Thyroid gland (tissue), 4 donors: ENCODE results near the gene ZFYVE27. TPM values are rescaled to one million over a fixed set of nuclear protein-coding genes. Genes with fewer than 3 reads are reported as not detected.
A peak's percentile ranks its signal among the peaks of the same experiment; 100 is the strongest.

Source experiments
- DNase-seq, 2 donors: peaks; one replicate each; pipeline ENCODE4 v3.0.0-alpha.2; 2019
- H3K27ac ChIP-seq, 3 donors: fragments of 200-600 bp; sonication (generic); 1 replicate in 2 of 3; 2 replicates in 1 of 3; pipeline ENCODE4 v1.5.1; 2016 to 2019; ENCODE audit warnings: mild to moderate bottlenecking in 1 of 3, moderate library complexity in 1 of 3
- H3K27me3 ChIP-seq: fragments of 200-600 bp; sonication (generic); one replicate; pipeline ENCODE4 v1.5.1; 2019
- H3K36me3 ChIP-seq, 2 donors: fragments of 200-600 bp; sonication (generic); one replicate each; pipeline ENCODE4 v1.5.1; 2016 to 2019
- H3K4me1 ChIP-seq, 2 donors: fragments of 200-600 bp; sonication (generic); one replicate each; pipeline ENCODE4 v1.5.1; 2017 to 2019
- H3K4me3 ChIP-seq, 3 donors: fragments of 200-600 bp; sonication (generic); replicated peaks in 1 of 3; 1 replicate in 2 of 3; 2 replicates in 1 of 3; pipeline ENCODE4 v1.5.1; 2016; ENCODE audit warnings: mild to moderate bottlenecking in 1 of 3
- H3K9me3 ChIP-seq: fragments of 200-600 bp; sonication (generic); one replicate; pipeline ENCODE4 v1.5.1; 2017
- POLR2A ChIP-seq, 2 donors: fragments of 450-650 bp; IDR thresholded peaks; one replicate each; pipeline ENCODE4 v1.6.1; 2017; ENCODE audit warnings: antibody characterized with exemption in 2 of 2, mild to moderate bottlenecking in 2 of 2, moderate library complexity in 1 of 2
- WGBS, 2 donors: methylation state at CpG; one replicate each; pipeline ENCODE4 v1.1.5; 2017; 5-methylcytosine and 5-hydroxymethylcytosine counted together
- intact Hi-C: fragments of 100-400 bp; cut with DNase I; formaldehyde crosslinking; loops from one replicate; pipeline ENCODE4 v1.15.1; 2023
- total RNA-seq, 4 donors: library from RNA; depleted of rRNA; stranded (reverse); fragments of >200 nt; gene quantifications; one replicate each; pipeline ENCODE4 v1.2.3, GENCODE V29; 2016
- TF ChIP-seq, protein P1 (sequence below), 6 experiments: fragments of 200-600 bp in 3 of 6; fragments of 450-650 bp in 3 of 6; sonication (generic) in 3 of 6; IDR thresholded peaks; one replicate each; pipeline ENCODE4 v1.5.1; 2016 to 2019; ENCODE audit warnings: antibody characterized with exemption in 6 of 6, mild to moderate bottlenecking in 2 of 6, inconsistent platforms in 1 of 6, moderate library complexity in 1 of 6

ZFYVE27 gene
- total RNA-seq, 4 donors from 2014 or later = 18.4 to 43.5 (median 24.8) TPM

DNA sequence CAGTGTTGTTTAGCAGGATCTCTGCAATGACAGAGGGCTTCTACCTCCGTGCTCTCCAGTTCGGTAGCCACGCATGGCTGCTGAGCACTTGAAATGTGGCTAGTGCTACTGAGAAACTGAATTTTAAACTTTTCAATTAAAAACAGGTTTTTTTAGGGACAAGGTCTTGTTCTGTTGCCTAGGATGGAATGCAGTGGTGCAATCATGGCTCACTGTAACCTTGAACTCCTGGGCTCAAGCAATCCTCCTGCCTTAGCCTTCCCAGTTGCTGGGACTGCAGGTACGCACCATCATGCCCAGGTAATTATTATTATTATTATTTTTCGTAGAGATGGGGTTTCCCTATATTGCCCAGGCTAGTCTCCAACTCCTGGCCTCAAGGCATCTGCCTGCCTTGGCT lies 48.3 kb downstream of the ZFYVE27 start:
- no peak for TF ChIP-seq POLR2A (IDR thresholded peaks at IDR 0.05)
- TF ChIP-seq, protein P1, sequence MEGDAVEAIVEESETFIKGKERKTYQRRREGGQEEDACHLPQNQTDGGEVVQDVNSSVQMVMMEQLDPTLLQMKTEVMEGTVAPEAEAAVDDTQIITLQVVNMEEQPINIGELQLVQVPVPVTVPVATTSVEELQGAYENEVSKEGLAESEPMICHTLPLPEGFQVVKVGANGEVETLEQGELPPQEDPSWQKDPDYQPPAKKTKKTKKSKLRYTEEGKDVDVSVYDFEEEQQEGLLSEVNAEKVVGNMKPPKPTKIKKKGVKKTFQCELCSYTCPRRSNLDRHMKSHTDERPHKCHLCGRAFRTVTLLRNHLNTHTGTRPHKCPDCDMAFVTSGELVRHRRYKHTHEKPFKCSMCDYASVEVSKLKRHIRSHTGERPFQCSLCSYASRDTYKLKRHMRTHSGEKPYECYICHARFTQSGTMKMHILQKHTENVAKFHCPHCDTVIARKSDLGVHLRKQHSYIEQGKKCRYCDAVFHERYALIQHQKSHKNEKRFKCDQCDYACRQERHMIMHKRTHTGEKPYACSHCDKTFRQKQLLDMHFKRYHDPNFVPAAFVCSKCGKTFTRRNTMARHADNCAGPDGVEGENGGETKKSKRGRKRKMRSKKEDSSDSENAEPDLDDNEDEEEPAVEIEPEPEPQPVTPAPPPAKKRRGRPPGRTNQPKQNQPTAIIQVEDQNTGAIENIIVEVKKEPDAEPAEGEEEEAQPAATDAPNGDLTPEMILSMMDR (IDR thresholded peaks at IDR 0.05) = no peak
- no peak overlapping the region for H3K27ac ChIP-seq

DNA sequence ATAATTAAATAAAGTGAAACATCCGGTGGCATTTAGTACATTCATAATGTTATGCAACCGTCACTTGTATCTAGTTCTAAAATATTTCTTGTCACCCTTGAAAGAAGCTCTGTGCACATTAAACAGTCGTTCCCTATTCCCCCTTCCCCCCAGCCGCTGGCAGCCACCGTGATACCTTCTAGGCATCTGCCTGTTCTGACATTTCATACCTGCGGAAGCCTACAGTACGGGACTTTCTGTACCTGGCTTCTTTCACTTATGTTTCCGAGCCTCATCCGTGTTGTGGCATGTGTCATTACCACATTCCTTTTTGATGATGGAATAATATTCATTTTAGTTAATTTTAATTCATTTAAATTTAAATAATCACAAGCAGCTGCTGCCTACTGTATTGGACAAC lies 48.8 kb downstream of the ZFYVE27 start:
- WGBS, 2 donors = 86 to 89% methylated on average over 9 of the region's 9 CpGs
- no peak for TF ChIP-seq POLR2A (IDR thresholded peaks at IDR 0.05)
- TF ChIP-seq, protein P1 (IDR thresholded peaks at IDR 0.05) = no peak
- Histone ChIP-seq H3K4me3 (no peak overlapping the region), H3K27me3 (no peaks in the 10 kb centered on the region), H3K4me1 (peaks cover 12 to 40% of the 10 kb centered on the region in 2 donors), H3K27ac (no peak overlapping the region), H3K36me3 (no peaks in the 10 kb centered on the region), H3K9me3 (no peaks in the 10 kb centered on the region)
- intact Hi-C loops = no loop called here
- DNase-seq = no peak

More for the DNA sequence above, 48.3 kb downstream of the ZFYVE27 start:
- no peaks in the 10 kb centered on the region for H3K36me3 ChIP-seq
- H3K9me3 ChIP-seq = no peaks in the 10 kb centered on the region
- intact Hi-C loops = no loop called here
- H3K4me3 ChIP-seq = no peak overlapping the region
- peaks cover 15 to 45% of the 10 kb centered on the region in 2 donors for H3K4me1 ChIP-seq
- WGBS, 2 donors = 81 to 85% methylated on average over 5 of the region's 5 CpGs
- H3K27me3 ChIP-seq = no peaks in the 10 kb centered on the region
- no peak for DNase-seq

DNA sequence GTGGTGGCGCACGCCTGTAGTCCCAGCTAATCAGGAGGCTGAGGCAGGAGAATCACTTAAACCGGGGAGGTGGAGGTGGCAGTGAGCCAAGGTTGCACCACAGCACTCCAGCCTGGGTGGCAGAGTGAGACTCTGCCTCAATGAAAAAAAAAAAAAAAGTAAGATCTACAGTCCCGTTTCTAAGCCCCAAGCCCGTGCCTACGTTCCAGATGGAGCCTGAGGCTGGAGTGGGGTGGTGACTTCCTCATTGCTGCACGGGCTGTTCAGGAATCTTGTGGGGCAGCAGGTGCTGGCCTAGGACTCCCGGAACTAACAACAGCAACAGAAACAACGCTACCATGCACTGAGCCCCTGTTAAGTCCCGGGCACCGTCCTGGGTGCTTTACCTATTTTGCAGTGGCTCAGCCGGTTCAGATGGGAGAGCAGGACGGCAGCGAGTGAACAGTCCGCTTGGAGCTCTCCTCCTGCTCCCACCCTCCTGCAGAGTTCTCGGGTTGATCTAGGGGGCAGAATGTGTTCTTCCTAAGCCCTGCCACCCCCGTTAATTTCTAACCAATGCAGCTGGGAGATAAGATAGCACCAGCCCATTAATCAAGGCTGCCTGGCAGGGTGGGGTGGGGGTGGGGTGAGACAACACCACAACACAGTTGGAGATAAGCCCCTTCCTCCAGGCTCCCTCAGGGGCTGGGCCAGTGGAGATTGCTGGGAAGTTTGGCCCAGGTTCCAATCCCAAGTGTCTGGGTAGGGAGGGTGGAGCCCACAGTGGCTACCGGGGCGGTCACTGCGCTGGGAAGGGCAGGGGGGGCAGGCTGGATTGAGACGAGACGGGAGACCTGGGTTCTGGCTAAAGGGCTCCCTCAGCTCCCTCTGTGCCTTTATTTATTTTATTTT lies 51.9 kb downstream of the ZFYVE27 start:
- whole genome bisulfite sequencing, 2 donors = 16 to 20% methylated on average over 20 to 21 of the region's 22 CpGs
- Histone ChIP-seq H3K9me3 (no peaks in the 10 kb centered on the region), H3K27me3 (no peaks in the 10 kb centered on the region), H3K4me1 (peaks cover 0 to 15% of the 10 kb centered on the region in 2 donors), H3K27ac (no peak overlapping the region), H3K36me3 (no peaks in the 10 kb centered on the region), H3K4me3 (no peak overlapping the region)
- DNase-seq = peak; percentile 31 to 45
- intact Hi-C loops = no loop called here
- no peak for TF ChIP-seq POLR2A (IDR thresholded peaks at IDR 0.05)
- TF ChIP-seq, protein P1 (IDR thresholded peaks at IDR 0.05) = no peak

DNA sequence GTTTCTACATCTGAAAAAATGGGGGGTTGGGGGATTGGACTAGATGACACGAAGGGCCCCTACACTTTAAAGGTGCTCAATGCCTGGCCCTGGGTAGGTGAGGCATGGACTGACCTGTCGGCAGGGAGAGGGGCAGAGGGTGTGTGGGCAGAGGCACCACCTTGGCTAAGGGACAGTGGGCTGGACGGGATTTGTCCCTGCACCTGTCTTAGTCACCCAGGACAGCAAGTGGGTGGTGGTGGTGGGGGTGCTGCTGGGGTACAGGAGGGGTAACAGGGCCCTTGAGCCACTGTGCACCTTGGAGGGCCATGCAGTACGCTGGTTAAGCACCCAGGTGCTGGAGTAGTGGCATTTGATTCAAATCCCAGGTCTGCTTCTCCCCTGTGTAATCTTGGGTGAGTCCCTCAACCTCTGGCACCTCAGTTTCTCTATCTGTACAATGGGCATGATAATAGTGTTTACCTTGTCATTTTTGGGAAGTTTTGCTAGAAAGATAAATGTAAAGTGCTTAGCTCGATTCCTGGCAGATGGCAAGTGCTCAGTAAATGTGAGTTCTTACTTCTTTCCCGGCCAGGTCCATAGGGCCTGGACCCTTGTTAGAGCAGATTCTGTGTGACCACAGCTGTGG lies 53.0 kb downstream of the ZFYVE27 start:
- 83 to 84% methylated on average over 5 of the region's 6 CpGs for WGBS, 2 donors
- no peak overlapping the region for H3K4me3 ChIP-seq
- no peaks in the 10 kb centered on the region for H3K36me3 ChIP-seq
- peaks cover 0 to 9% of the 10 kb centered on the region in 2 donors for H3K4me1 ChIP-seq
- no peaks in the 10 kb centered on the region for H3K9me3 ChIP-seq
- no peak for DNase-seq
- no peak for TF ChIP-seq POLR2A (IDR thresholded peaks at IDR 0.05)
- TF ChIP-seq, protein P1 (IDR thresholded peaks at IDR 0.05) = no peak
- intact Hi-C loops = loop anchor here (10.0 kb wide), 1 partner anchor 255 kb away; no protein-coding TSS in a partner anchor
- no peak overlapping the region for H3K27ac ChIP-seq
- no peaks in the 10 kb centered on the region for H3K27me3 ChIP-seq
